Large intestine (tissue), 3 donors: ENCODE results near the gene BMPR1A. TPM values are rescaled to one million over a fixed set of nuclear protein-coding genes. Genes with fewer than 3 reads are reported as not detected.

Source experiments
- DNase-seq, 2 donors: peaks; one replicate each; pipeline versions ENCODE4 v3.0.0 to v3.0.0-alpha.2; 2013
- H3K27ac ChIP-seq: one replicate; pipeline ENCODE4 v1.5.1; 2013; ENCODE audit warnings: low read length
- H3K27me3 ChIP-seq: 2 replicates; pipeline ENCODE4 v1.6.1; 2013; ENCODE audit warnings: low read length; ENCODE audit not compliant: control insufficient read depth, insufficient read depth
- H3K36me3 ChIP-seq: 2 replicates; pipeline ENCODE4 v1.6.1; 2013; ENCODE audit warnings: low read length; ENCODE audit not compliant: control insufficient read depth, insufficient read depth
- H3K4me1 ChIP-seq: one replicate; pipeline ENCODE4 v1.6.1; 2013; ENCODE audit warnings: low read length; ENCODE audit not compliant: control insufficient read depth, insufficient read depth
- H3K4me3 ChIP-seq: one replicate; pipeline ENCODE4 v1.5.1; 2013; ENCODE audit warnings: low read length
- H3K9me3 ChIP-seq: one replicate; pipeline ENCODE4 v1.6.1; 2013; ENCODE audit warnings: mild to moderate bottlenecking, low read depth, low read length, moderate library complexity; ENCODE audit not compliant: control insufficient read depth
- WGBS: methylation state at CpG from one replicate; pipeline ENCODE4 v1.1.5; 2013; ENCODE audit warnings: low lambda C conversion rate; ENCODE audit not compliant: insufficient coverage; 5-methylcytosine and 5-hydroxymethylcytosine counted together
- polyA plus RNA-seq: library from polyadenylated mRNA; unstranded; fragments of 120-200 nt; gene quantifications from one replicate; pipeline ENCODE4 v1.2.1, GENCODE V29; 2013

BMPR1A gene
- polyA plus RNA-seq, 1 donor: 41.5 TPM

- H3K27ac ChIP-seq: no peak overlapping the region
- no peak overlapping the region for H3K4me3 ChIP-seq
- DNase-seq: peak; percentile 40 to 54
These were observed 143.4 kb downstream of the BMPR1A start for GRCh38 chr10:86899670-86900276.

GRCh38 chr10:86900955-86901354 is 144.5 kb downstream of the BMPR1A start:
- peaks cover 8% of the 10 kb centered on the region for H3K9me3 ChIP-seq
- no peaks in the 10 kb centered on the region for H3K27me3 ChIP-seq
- H3K4me3 ChIP-seq: no peak overlapping the region
- H3K4me1 ChIP-seq: peaks cover 12% of the 10 kb centered on the region
- H3K27ac ChIP-seq: peak overlapping the region; percentile 20
- H3K36me3 ChIP-seq: peaks cover 34% of the 10 kb centered on the region
- peak; percentile 38 to 56 for DNase-seq
- no CpG with 5 or more reads among the region's 2 CpGs for WGBS

More at GRCh38 chr10:86899670-86900276, 143.4 kb downstream of the BMPR1A start:
- peaks cover 29% of the 10 kb centered on the region for H3K36me3 ChIP-seq
- H3K4me1 ChIP-seq: peaks cover 12% of the 10 kb centered on the region
- WGBS: 4% methylated on average over 7 of the region's 9 CpGs
- peaks cover 6% of the 10 kb centered on the region for H3K9me3 ChIP-seq
- H3K27me3 ChIP-seq: no peaks in the 10 kb centered on the region

GRCh38 chr10:86904600-86904999 is 148.2 kb downstream of the BMPR1A start:
- no peak for DNase-seq
- Histone ChIP-seq H3K4me1 (peaks cover 12% of the 10 kb centered on the region), H3K9me3 (peaks cover 14% of the 10 kb centered on the region), H3K36me3 (peaks cover 49% of the 10 kb centered on the region), H3K27ac (no peak overlapping the region), H3K4me3 (no peak overlapping the region), H3K27me3 (no peaks in the 10 kb centered on the region)
- WGBS: 63% methylated on average over 1 of the region's 2 CpGs

GRCh38 chr10:86905429-86905828 is 149.0 kb downstream of the BMPR1A start:
- WGBS: no CpG with 5 or more reads among the region's 1 CpG
- peaks cover 11% of the 10 kb centered on the region for H3K4me1 ChIP-seq
- H3K36me3 ChIP-seq: peaks cover 48% of the 10 kb centered on the region
- H3K27ac ChIP-seq: no peak overlapping the region
- H3K4me3 ChIP-seq: no peak overlapping the region
- H3K27me3 ChIP-seq: no peaks in the 10 kb centered on the region
- H3K9me3 ChIP-seq: peaks cover 14% of the 10 kb centered on the region
- no peak for DNase-seq

- no peak for DNase-seq
- WGBS: no CpG with 5 or more reads among the region's 1 CpG
These were observed 158.3 kb downstream of the BMPR1A start for GRCh38 chr10:86914734-86915133.

GRCh38 chr10:86918022-86918471 is 161.6 kb downstream of the BMPR1A start:
- H3K36me3 ChIP-seq: peaks cover 59% of the 10 kb centered on the region
- H3K4me3 ChIP-seq: no peak overlapping the region
- no peaks in the 10 kb centered on the region for H3K27me3 ChIP-seq
- H3K9me3 ChIP-seq: no peaks in the 10 kb centered on the region
- WGBS: no CpG with 5 or more reads among the region's 5 CpGs
- H3K27ac ChIP-seq: no peak overlapping the region
- H3K4me1 ChIP-seq: no peaks in the 10 kb centered on the region
- DNase-seq: no peak

More at GRCh38 chr10:86914734-86915133, 158.3 kb downstream of the BMPR1A start:
- Histone ChIP-seq H3K9me3 (no peaks in the 10 kb centered on the region), H3K27me3 (no peaks in the 10 kb centered on the region), H3K4me1 (no peaks in the 10 kb centered on the region), H3K36me3 (peaks cover 40% of the 10 kb centered on the region), H3K27ac (no peak overlapping the region), H3K4me3 (no peak overlapping the region)

GRCh38 chr10:86922553-86922961 is 166.1 kb downstream of the BMPR1A start:
- H3K36me3 ChIP-seq: peaks cover 37% of the 10 kb centered on the region
- H3K27me3 ChIP-seq: no peaks in the 10 kb centered on the region
- H3K4me1 ChIP-seq: no peaks in the 10 kb centered on the region
- no peak overlapping the region for H3K27ac ChIP-seq
- no peak for DNase-seq
- no peaks in the 10 kb centered on the region for H3K9me3 ChIP-seq
- no CpG with 5 or more reads among the region's 9 CpGs for WGBS
- H3K4me3 ChIP-seq: no peak overlapping the region

GRCh38 chr10:86929468-86930380 is 173.3 kb downstream of the BMPR1A start:
- Histone ChIP-seq H3K27me3 (no peaks in the 10 kb centered on the region), H3K4me3 (no peak overlapping the region), H3K4me1 (no peaks in the 10 kb centered on the region), H3K27ac (no peak overlapping the region), H3K9me3 (no peaks in the 10 kb centered on the region), H3K36me3 (peaks cover 19% of the 10 kb centered on the region)
- no peak for DNase-seq
- 80% methylated on average over 2 of the region's 15 CpGs for WGBS

GRCh38 chr10:86931872-86932271 is 175.5 kb downstream of the BMPR1A start:
- Histone ChIP-seq H3K36me3 (peaks cover 19% of the 10 kb centered on the region), H3K4me3 (no peak overlapping the region), H3K27ac (no peak overlapping the region), H3K4me1 (no peaks in the 10 kb centered on the region), H3K27me3 (no peaks in the 10 kb centered on the region), H3K9me3 (no peaks in the 10 kb centered on the region)
- no CpG with 5 or more reads among the region's 1 CpG for WGBS
- DNase-seq: no peak

- no CpG with 5 or more reads among the region's 2 CpGs for WGBS
- H3K27ac ChIP-seq: no peak overlapping the region
These were observed 176.3 kb downstream of the BMPR1A start for GRCh38 chr10:86932674-86933073.

More at GRCh38 chr10:86932674-86933073, 176.3 kb downstream of the BMPR1A start:
- no peaks in the 10 kb centered on the region for H3K9me3 ChIP-seq
- DNase-seq: no peak
- H3K4me3 ChIP-seq: no peak overlapping the region
- H3K36me3 ChIP-seq: peaks cover 19% of the 10 kb centered on the region
- no peaks in the 10 kb centered on the region for H3K4me1 ChIP-seq
- no peaks in the 10 kb centered on the region for H3K27me3 ChIP-seq
